PC-9 (cell line): ENCODE results near the gene APPL2. TPM values are rescaled to one million over a fixed set of nuclear protein-coding genes. Genes with fewer than 3 reads are reported as not detected.
A peak's percentile ranks its signal among the peaks of the same experiment; 100 is the strongest.
"Not testable (repeated sequence)": the region's sequence is repeated elsewhere in the genome, so short reads cannot be mapped to it uniquely, and the experiment has no call there.

Experiments
- BruUV-seq: library from RNA; stranded (reverse); fragments of 400-500 nt; replicated peaks from 2 replicates; lab custom pipeline; 2021; lab: Mats Ljungman, UMichigan
- CTCF ChIA-PET: fragments of 300-600 bp; sonication (Branson Sonifier 250); formaldehyde crosslinking; loops from one replicate; lab custom pipeline; 2022; ENCODE audit warnings: antibody characterized with exemption; lab: Charles Lee
- POLR2A ChIA-PET: fragments of 300-600 bp; sonication (Branson Sonifier 250); formaldehyde crosslinking; loops from one replicate; lab custom pipeline; 2022; ENCODE audit warnings: antibody characterized with exemption; ENCODE audit not compliant: unreplicated experiment; lab: Charles Lee
- DNase-seq, 2 experiments: peaks; one replicate each; pipeline versions ENCODE4 v3.0.0 to v3.0.0-alpha.2; 2015 to 2022; ENCODE audit warnings: mixed read lengths in 1 of 2
- H2AFZ ChIP-seq: fragments of 200-600 bp; sonication (generic); 2 replicates; pipeline ENCODE4 v1.8.1; 2017; ENCODE audit warnings: antibody characterized with exemption
- H3F3A ChIP-seq: fragments of 200-600 bp; sonication (generic); 2 replicates; pipeline ENCODE4 v1.8.1; 2017; ENCODE audit warnings: antibody characterized with exemption, mild to moderate bottlenecking, low read depth; ENCODE audit not compliant: insufficient read depth
- H3K27ac ChIP-seq: fragments of 200-600 bp; sonication (generic); 2 replicates; pipeline ENCODE4 v1.6.1; 2016; ENCODE audit warnings: mixed run types
- H3K27me3 ChIP-seq: fragments of 200-600 bp; sonication (generic); 2 replicates; pipeline ENCODE4 v1.6.1; 2016; ENCODE audit warnings: low read depth, mixed run types; ENCODE audit not compliant: insufficient read depth
- H3K36me3 ChIP-seq: fragments of 200-600 bp; sonication (generic); 2 replicates; pipeline ENCODE4 v1.6.1; 2016; ENCODE audit warnings: low read depth, mixed run types
- H3K4me1 ChIP-seq: fragments of 200-600 bp; sonication (generic); replicated peaks from 2 replicates; pipeline ENCODE4 v1.6.1; 2016; ENCODE audit warnings: mixed run types; ENCODE audit not compliant: insufficient read depth
- H3K4me2 ChIP-seq: fragments of 200-600 bp; sonication (generic); 2 replicates; pipeline ENCODE4 v1.6.1; 2017; ENCODE audit warnings: mixed run types
- H3K4me3 ChIP-seq: fragments of 200-600 bp; sonication (generic); 2 replicates; pipeline ENCODE4 v1.6.1; 2016; ENCODE audit warnings: mixed run types
- H3K79me2 ChIP-seq: fragments of 200-600 bp; sonication (generic); 2 replicates; pipeline ENCODE4 v1.6.1; 2017; ENCODE audit warnings: low read depth, mixed run types
- H3K9me2 ChIP-seq: fragments of 200-600 bp; sonication (generic); 2 replicates; pipeline ENCODE4 v1.8.1; 2017; ENCODE audit warnings: mild to moderate bottlenecking; ENCODE audit not compliant: insufficient read depth
- H3K9me3 ChIP-seq: fragments of 200-600 bp; sonication (generic); 2 replicates; pipeline ENCODE4 v1.8.1; 2016; ENCODE audit warnings: low read depth; ENCODE audit not compliant: insufficient read depth
- H4K20me1 ChIP-seq: fragments of 200-600 bp; sonication (generic); 2 replicates; pipeline ENCODE4 v1.8.1; 2017; ENCODE audit not compliant: insufficient read depth
- EZH2 ChIP-seq: fragments of 200-600 bp; sonication (generic); IDR thresholded peaks from 2 replicates; pipeline ENCODE4 v1.8.0; 2017; ENCODE audit warnings: antibody characterized with exemption, low read depth
- intact Hi-C: fragments of 100-400 bp; cut with micrococcal nuclease; formaldehyde crosslinking; loops from one replicate; pipeline ENCODE4 v1.10.0; 2022; ENCODE audit not compliant: unreplicated experiment
- total RNA-seq: library from RNA; stranded (reverse); gene quantifications from 2 replicates; pipeline ENCODE4 v1.2.3, GENCODE V29; 2021
- TF ChIP-seq, protein P1 (sequence below): fragments of 200-600 bp; sonication (generic); conservative IDR thresholded peaks from 2 replicates; pipeline ENCODE4 v1.6.1; 2017; ENCODE audit warnings: mixed run types, antibody characterized with exemption, mild to moderate bottlenecking, moderate library complexity

APPL2 gene
- total RNA-seq, 1 experiment from 2014 or later: 24.3 TPM

DNA sequence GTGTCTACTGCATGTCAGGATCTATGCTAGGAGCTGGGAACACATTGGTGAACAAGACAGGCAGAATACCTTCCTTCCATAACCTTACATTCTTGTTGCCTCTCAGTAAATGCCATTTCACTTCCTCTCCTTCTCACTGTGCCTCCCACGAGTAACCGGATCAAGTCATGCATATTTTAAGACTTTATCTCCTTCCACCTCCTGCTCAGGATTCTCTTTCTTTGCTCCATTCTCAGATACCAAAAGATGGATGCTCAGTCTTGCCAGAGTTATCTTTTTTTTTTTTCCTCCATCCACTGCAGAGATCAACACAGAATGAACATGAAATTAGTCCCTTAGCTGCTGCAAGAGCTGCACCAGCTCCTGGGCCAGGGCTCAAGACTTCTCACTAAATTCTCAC lies 20.0 kb upstream of the APPL2 start:
- ChIA-PET CTCF (no interaction called here), POLR2A (no interaction called here)
- H4K20me1 ChIP-seq: no peaks in the 10 kb centered on the region
- no peak overlapping the region for H3K4me2 ChIP-seq
- no peak overlapping the region for H3K4me3 ChIP-seq
- H3K27me3 ChIP-seq: no peaks in the 10 kb centered on the region
- BruUV-seq: no TSS peak
- no peaks in the 10 kb centered on the region for H3K9me3 ChIP-seq
- H2AFZ ChIP-seq: no peak overlapping the region
- no peaks in the 10 kb centered on the region; the same call in 1 of the 2 replicates for H3F3A ChIP-seq
- H3K4me1 ChIP-seq: no peaks in the 10 kb centered on the region
- intact Hi-C loops: no loop called here
- DNase-seq: peak in 1 of 2 experiments; percentile 19
- no peak overlapping the region for H3K27ac ChIP-seq
- TF ChIP-seq, protein P1, sequence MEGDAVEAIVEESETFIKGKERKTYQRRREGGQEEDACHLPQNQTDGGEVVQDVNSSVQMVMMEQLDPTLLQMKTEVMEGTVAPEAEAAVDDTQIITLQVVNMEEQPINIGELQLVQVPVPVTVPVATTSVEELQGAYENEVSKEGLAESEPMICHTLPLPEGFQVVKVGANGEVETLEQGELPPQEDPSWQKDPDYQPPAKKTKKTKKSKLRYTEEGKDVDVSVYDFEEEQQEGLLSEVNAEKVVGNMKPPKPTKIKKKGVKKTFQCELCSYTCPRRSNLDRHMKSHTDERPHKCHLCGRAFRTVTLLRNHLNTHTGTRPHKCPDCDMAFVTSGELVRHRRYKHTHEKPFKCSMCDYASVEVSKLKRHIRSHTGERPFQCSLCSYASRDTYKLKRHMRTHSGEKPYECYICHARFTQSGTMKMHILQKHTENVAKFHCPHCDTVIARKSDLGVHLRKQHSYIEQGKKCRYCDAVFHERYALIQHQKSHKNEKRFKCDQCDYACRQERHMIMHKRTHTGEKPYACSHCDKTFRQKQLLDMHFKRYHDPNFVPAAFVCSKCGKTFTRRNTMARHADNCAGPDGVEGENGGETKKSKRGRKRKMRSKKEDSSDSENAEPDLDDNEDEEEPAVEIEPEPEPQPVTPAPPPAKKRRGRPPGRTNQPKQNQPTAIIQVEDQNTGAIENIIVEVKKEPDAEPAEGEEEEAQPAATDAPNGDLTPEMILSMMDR: no peak
- TF ChIP-seq EZH2: no peak
- no peaks in the 10 kb centered on the region for H3K36me3 ChIP-seq
- H3K9me2 ChIP-seq: no peaks in the 10 kb centered on the region
- no peaks in the 10 kb centered on the region for H3K79me2 ChIP-seq

DNA sequence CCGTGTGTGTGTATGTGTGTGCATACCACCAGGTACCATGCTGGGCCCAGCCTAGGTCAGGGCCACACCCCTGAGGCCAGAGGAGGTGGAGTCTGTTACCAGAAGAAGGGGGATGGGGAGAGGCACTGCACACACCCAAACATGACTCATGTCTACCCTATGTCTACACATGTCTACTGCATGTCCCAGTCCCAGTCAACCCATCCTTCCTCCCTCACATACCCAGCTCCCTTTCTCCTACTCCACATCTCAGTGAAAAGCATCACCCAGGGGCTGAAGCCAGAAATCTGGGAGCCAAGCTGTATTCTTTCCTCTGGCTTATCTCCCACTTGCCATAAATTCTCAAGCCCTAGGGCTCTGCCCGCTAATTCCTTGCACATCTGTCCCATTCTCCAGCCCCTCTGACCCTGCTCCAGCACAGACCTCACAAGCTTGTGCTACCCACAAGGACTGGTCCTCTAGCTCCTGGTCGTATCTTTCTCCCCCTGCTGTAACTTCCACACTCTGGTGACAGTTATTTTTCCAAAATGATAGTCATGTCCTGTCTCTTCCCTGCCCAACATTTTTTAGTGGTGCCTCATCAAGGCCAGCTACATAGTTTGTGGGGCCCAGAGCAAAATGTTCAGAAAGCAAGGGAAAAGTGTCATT lies 18.0 kb upstream of the APPL2 start:
- intact Hi-C loops: no loop called here
- H2AFZ ChIP-seq: no peak overlapping the region
- BruUV-seq: no TSS peak
- no peak for DNase-seq
- ChIA-PET POLR2A (interaction anchor here (0.6 kb wide), 1 partner anchor 18 kb away, joined by 5 read pairs; the partner anchor contains the start of gene APPL2), CTCF (no interaction called here)
- no peaks in the 10 kb centered on the region for H3K9me2 ChIP-seq
- no peaks in the 10 kb centered on the region for H3K36me3 ChIP-seq
- H3K79me2 ChIP-seq: no peaks in the 10 kb centered on the region
- H3K9me3 ChIP-seq: no peaks in the 10 kb centered on the region
- H3K4me3 ChIP-seq: no peak overlapping the region
- H3K27ac ChIP-seq: no peak overlapping the region
- H3F3A ChIP-seq: no peaks in the 10 kb centered on the region; the same call in 1 of the 2 replicates
- H4K20me1 ChIP-seq: no peaks in the 10 kb centered on the region
- no peak for TF ChIP-seq EZH2
- TF ChIP-seq, protein P1: no peak
- no peak overlapping the region for H3K4me2 ChIP-seq
- no peaks in the 10 kb centered on the region for H3K27me3 ChIP-seq
- no peaks in the 10 kb centered on the region for H3K4me1 ChIP-seq

DNA sequence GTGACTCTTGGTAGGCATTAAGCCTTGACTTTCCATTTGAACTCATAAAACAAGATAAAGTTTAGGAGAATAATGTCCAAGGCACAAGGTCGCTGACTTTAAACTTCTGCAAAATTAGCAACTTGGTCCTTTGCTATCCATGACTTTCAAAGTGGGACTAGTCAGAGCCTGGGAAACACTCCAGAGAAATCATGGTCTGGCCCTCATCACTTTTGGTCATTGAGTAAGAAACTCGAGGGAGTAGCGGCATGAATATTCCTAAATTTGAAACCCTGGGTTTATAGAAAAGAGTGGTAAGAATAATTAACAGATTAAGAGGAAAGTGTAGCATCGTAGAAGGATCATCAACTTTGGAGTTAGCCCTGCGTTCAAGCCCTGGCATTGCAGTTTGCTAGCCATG lies 16.9 kb upstream of the APPL2 start:
- ChIA-PET POLR2A (no interaction called here), CTCF (no interaction called here)
- Histone ChIP-seq H3K27ac (no peak overlapping the region), H3K9me3 (no peaks in the 10 kb centered on the region), H3K36me3 (no peaks in the 10 kb centered on the region), H2AFZ (no peak overlapping the region), H3F3A (no peaks in the 10 kb centered on the region; the same call in 1 of the 2 replicates), H4K20me1 (no peaks in the 10 kb centered on the region), H3K4me1 (no peaks in the 10 kb centered on the region), H3K79me2 (no peaks in the 10 kb centered on the region), H3K4me3 (no peak overlapping the region), H3K9me2 (no peaks in the 10 kb centered on the region), H3K4me2 (no peak overlapping the region), H3K27me3 (no peaks in the 10 kb centered on the region)
- TF ChIP-seq, protein P1: no peak
- TF ChIP-seq EZH2: no peak
- BruUV-seq: no TSS peak
- no peak for DNase-seq
- intact Hi-C loops: no loop called here

DNA sequence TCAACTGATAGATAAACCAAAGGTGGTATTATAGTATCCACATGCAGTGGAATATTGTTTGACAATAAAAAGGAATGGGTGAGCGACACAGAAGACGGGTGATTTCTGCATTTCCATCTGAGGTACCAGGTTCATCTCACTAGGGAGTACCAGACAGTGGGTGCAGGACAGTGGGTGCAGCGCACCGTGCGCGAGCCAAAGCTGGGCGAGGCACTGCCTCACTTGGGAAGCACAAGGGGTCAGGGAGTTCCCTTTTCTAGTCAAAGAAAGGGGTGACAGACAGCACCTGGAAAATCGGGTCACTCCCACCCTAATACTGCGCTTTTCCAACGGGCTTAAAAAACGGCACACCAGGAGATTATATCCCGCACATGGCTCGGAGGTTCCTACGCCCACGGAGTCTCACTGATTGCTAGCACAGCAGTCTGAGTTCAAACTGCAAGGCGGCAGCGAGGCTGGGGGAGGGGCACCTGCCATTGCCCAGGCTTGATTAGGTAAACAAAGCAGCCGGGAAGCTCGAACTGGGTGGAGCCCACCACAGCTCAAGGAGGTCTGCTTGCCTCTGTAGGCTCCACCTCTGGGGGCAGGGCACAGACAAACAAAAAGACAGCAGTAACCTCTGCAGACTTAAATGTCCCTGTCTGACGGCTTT lies 9.9 kb upstream of the APPL2 start:
- H2AFZ ChIP-seq, H3K36me3 ChIP-seq, CTCF ChIA-PET, H3K79me2 ChIP-seq, H3K9me3 ChIP-seq, H3K4me3 ChIP-seq, H3K9me2 ChIP-seq, H4K20me1 ChIP-seq, DNase-seq, BruUV-seq, H3F3A ChIP-seq, POLR2A ChIA-PET, H3K27ac ChIP-seq, intact Hi-C loops, H3K4me1 ChIP-seq: not testable (repeated sequence)
- peaks cover 21% of the 10 kb centered on the region for H3K27me3 ChIP-seq
- peak overlapping the region; percentile 19; the same call in 1 of the 2 replicates for H3K4me2 ChIP-seq
